Activated T-helper 1 cell treated with anti-CD3 and anti-CD28 coated beads, Interleukin-2, amount 50 U/mL, for 16 hours (primary cell): ENCODE results near the gene FAM78B.

Source experiments
- DNase-seq, 2 donors: peaks; one replicate each; pipeline ENCODE4 v3.0.0-alpha.2; 2020; ENCODE audit warnings: low read depth in 1 of 2, low spot score in 1 of 2

The FAM78B gene

GRCh38 chr1:166120281-166120680, 46.5 kb downstream of the FAM78B start:
- DNase-seq = no peak

GRCh38 chr1:166119471-166119965, 47.3 kb downstream of the FAM78B start:
- no peak for DNase-seq

GRCh38 chr1:166117776-166118175, 49.0 kb downstream of the FAM78B start:
- no peak for DNase-seq

- DNase-seq = no peak
These were observed 50.8 kb downstream of the FAM78B start for GRCh38 chr1:166116026-166116425.

GRCh38 chr1:166114419-166114818, 52.4 kb downstream of the FAM78B start:
- DNase-seq = no peak

GRCh38 chr1:166113630-166114029, 53.2 kb downstream of the FAM78B start:
- no peak for DNase-seq

GRCh38 chr1:166113031-166113430, 53.8 kb downstream of the FAM78B start:
- no peak for DNase-seq

- DNase-seq = no peak
These were observed 54.4 kb downstream of the FAM78B start for GRCh38 chr1:166112425-166112824.

- no peak for DNase-seq
These were observed 55.4 kb downstream of the FAM78B start for GRCh38 chr1:166111430-166111829.

- DNase-seq = no peak
These were observed 76.6 kb downstream of the FAM78B start for GRCh38 chr1:166090244-166090643.

- no peak for DNase-seq
These were observed 77.0 kb downstream of the FAM78B start for GRCh38 chr1:166089804-166090203.

- DNase-seq = no peak
These were observed 78.2 kb downstream of the FAM78B start for GRCh38 chr1:166088572-166088955.

GRCh38 chr1:166087734-166088571, 78.8 kb downstream of the FAM78B start:
- no peak for DNase-seq

GRCh38 chr1:166086113-166086883, 80.5 kb downstream of the FAM78B start:
- no peak for DNase-seq

GRCh38 chr1:166084613-166085012, 82.2 kb downstream of the FAM78B start:
- DNase-seq = no peak

- DNase-seq = no peak
These were observed 82.9 kb downstream of the FAM78B start for GRCh38 chr1:166083887-166084286.

- DNase-seq = no peak
These were observed 84.2 kb downstream of the FAM78B start for GRCh38 chr1:166082601-166083000.

- no peak for DNase-seq
These were observed 85.6 kb downstream of the FAM78B start for GRCh38 chr1:166080967-166081870.

- DNase-seq = no peak
These were observed 86.4 kb downstream of the FAM78B start for GRCh38 chr1:166080277-166080966.

GRCh38 chr1:166079276-166079675, 87.5 kb downstream of the FAM78B start:
- DNase-seq = no peak

- no peak for DNase-seq
These were observed 93.3 kb downstream of the FAM78B start for GRCh38 chr1:166073489-166073888.
